Measurements from ENCODE around the gene TBL1XR1.
"Not testable (repeated sequence)": the region's sequence is repeated elsewhere in the genome, so short reads cannot be mapped to it uniquely, and the experiment has no call there.

TBL1XR1 gene

GRCh38 chr3:177056927-177057326 lies 140.4 kb downstream of the TBL1XR1 start:
- DNase-seq: no peak

GRCh38 chr3:177055605-177056571 lies 141.4 kb downstream of the TBL1XR1 start:
- peak; percentile 60 for DNase-seq

GRCh38 chr3:177053107-177053506 lies 144.2 kb downstream of the TBL1XR1 start:
- DNase-seq: no peak

- DNase-seq: no peak
These were observed 145.9 kb downstream of the TBL1XR1 start for GRCh38 chr3:177051411-177051810.

- peak; percentile 65 for DNase-seq
These were observed 146.6 kb downstream of the TBL1XR1 start for GRCh38 chr3:177050501-177051237.

- DNase-seq: no peak
These were observed 151.5 kb downstream of the TBL1XR1 start for GRCh38 chr3:177045767-177046166.

- no peak for DNase-seq
These were observed 152.1 kb downstream of the TBL1XR1 start for GRCh38 chr3:177045222-177045621.

- no peak for DNase-seq
These were observed 155.3 kb downstream of the TBL1XR1 start for GRCh38 chr3:177041730-177042551.

- DNase-seq: peak; percentile 48
These were observed 156.1 kb downstream of the TBL1XR1 start for GRCh38 chr3:177041021-177041729.

GRCh38 chr3:177039490-177040274 lies 157.6 kb downstream of the TBL1XR1 start:
- no peak for DNase-seq

GRCh38 chr3:177037241-177037640 lies 160.0 kb downstream of the TBL1XR1 start:
- DNase-seq: peak; percentile 45

- no peak for DNase-seq
These were observed 161.6 kb downstream of the TBL1XR1 start for GRCh38 chr3:177035676-177036075.

- DNase-seq: no peak
These were observed 162.3 kb downstream of the TBL1XR1 start for GRCh38 chr3:177034832-177035475.

- no peak for DNase-seq
These were observed 170.6 kb downstream of the TBL1XR1 start for GRCh38 chr3:177026505-177027277.

GRCh38 chr3:177015881-177016280 lies 181.4 kb downstream of the TBL1XR1 start:
- DNase-seq: no peak

GRCh38 chr3:177013681-177014280 lies 183.5 kb downstream of the TBL1XR1 start:
- no peak for DNase-seq

- DNase-seq: no peak
These were observed 191.4 kb downstream of the TBL1XR1 start for GRCh38 chr3:177005718-177006405.

- DNase-seq: not testable (repeated sequence)
These were observed 197.1 kb downstream of the TBL1XR1 start for GRCh38 chr3:177000159-177000558.

GRCh38 chr3:176995946-176996345 lies 201.3 kb downstream of the TBL1XR1 start:
- DNase-seq: no peak

All from fibroblast of skin of right biceps (primary cell).